Measurements from ENCODE around the gene FUCA1.
"Not testable (repeated sequence)": the region's sequence is repeated elsewhere in the genome, so short reads cannot be mapped to it uniquely, and the experiment has no call there.

FUCA1 gene

DNA sequence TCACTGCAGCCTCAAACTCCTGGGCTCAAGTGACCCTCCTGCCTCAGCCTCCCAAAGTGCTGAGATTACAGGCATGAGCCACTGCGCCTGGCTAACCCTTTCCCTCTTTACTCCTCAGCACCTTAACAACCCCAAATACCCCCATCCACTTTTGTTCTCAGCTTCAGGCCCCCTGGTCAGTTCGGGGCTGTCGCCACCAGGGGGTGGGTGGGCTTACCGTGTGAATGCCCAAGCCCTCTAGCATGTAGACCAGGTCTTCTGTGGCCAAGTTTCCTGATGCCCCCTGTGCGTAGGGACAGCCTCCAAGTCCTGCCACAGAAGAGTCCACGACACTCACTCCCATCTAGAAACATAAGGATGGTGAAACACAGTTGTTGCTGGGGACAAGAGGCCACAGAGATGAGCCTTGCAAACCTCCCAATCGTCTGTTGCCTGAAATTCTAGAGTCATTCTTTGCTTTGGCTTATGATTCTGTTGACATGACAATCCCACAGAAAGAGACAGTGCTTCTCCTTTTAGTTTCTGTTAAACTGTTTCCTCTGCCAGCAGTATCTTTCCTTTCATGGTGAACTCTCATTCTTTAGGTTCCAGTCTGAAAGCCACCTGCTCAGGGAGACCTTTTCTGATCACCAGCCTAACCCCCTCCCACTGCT is 63.8 kb downstream of the FUCA1 start:
- Histone ChIP-seq H3K36me3 (replicated peaks in 1 of 2; ENCODE audit: control insufficient read depth in 2 of 2, insufficient read depth in 2 of 2, low read length in 2 of 2) (peaks cover 10 to 19% of the 10 kb centered on the region in 2 donors), H2BK12ac (ENCODE audit: low read length) (no peak overlapping the region), H3K27me3 (ENCODE audit: control insufficient read depth in 3 of 3, insufficient read depth in 3 of 3, low read depth in 1 of 3, low read length in 3 of 3) (no peaks in the 10 kb centered on the region), H3K79me1 (ENCODE audit: low read depth, low read length) (no peaks in the 10 kb centered on the region), H3K4me2 (ENCODE audit: insufficient read depth, low read length, poor library complexity, severe bottlenecking) (no peak overlapping the region), H3K18ac (ENCODE audit: low read length) (no peak overlapping the region), H2AFZ (ENCODE audit: low read length) (no peak overlapping the region), H2BK15ac (ENCODE audit: low read length) (no peak overlapping the region), H3K4me3 (ENCODE audit: low read length in 2 of 2) (no peak overlapping the region), H4K8ac (ENCODE audit: low read depth, low read length) (no peak overlapping the region), H2BK120ac (ENCODE audit: low read depth, low read length) (no peak overlapping the region), H3K4me1 (ENCODE audit: control insufficient read depth in 2 of 2, insufficient read depth in 1 of 2, low read depth in 1 of 2, low read length in 2 of 2) (peaks cover 3 to 7% of the 10 kb centered on the region in 2 donors), H3K27ac (replicated peaks; ENCODE audit: low read length) (no peak overlapping the region), H2BK5ac (ENCODE audit: low read length) (no peak overlapping the region), H3K9me3 (replicated peaks in 1 of 2; ENCODE audit: control insufficient read depth in 2 of 2, insufficient read depth in 1 of 2, low read depth in 1 of 2, low read length in 2 of 2) (no peaks in the 10 kb centered on the region), H3K23ac (ENCODE audit: low read depth, low read length, poor library complexity) (no peak overlapping the region), H3K9ac (ENCODE audit: low read depth, low read length, poor library complexity) (no peak overlapping the region), H3K14ac (ENCODE audit: low read length) (no peak overlapping the region), H2AK5ac (ENCODE audit: low read depth, low read length) (no peak overlapping the region), H3K4ac (ENCODE audit: low read length) (no peak overlapping the region), H4K91ac (ENCODE audit: low read depth, low read length, poor library complexity) (no peak overlapping the region)
- WGBS, 2 donors (ENCODE audit: extremely low coverage in 2 of 2, insufficient read length in 2 of 2, insufficient replicate concordance in 1 of 2), result no CpG with 5 or more reads among the region's 7 CpGs
- no peak for DNase-seq (ENCODE audit: low spot score)

DNA sequence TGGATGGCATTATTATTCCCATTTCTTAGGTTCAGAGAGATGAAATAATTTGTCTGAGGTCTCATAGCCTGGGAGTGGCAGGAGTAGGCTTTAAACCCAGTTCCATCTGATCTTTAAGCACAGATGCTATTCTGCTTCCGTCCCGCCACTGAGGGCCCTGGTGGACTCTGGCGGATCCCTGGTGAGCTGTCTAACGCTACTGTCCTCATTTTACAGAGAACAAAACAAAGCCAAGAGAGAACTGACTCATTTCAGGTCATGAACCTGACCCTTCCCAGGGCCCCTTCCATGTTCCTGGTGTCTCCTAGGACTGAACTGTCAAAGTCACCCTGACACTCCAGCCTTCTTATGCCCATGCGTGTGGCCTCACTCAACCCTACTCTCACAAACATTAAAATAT is 64.4 kb downstream of the FUCA1 start:
- Histone ChIP-seq H4K8ac (ENCODE audit: low read depth, low read length) (no peak overlapping the region), H4K91ac (ENCODE audit: low read depth, low read length, poor library complexity) (no peak overlapping the region), H3K4me1 (ENCODE audit: control insufficient read depth in 2 of 2, insufficient read depth in 1 of 2, low read depth in 1 of 2, low read length in 2 of 2) (peaks cover 5 to 11% of the 10 kb centered on the region in 2 donors), H2BK15ac (ENCODE audit: low read length) (no peak overlapping the region), H2BK120ac (ENCODE audit: low read depth, low read length) (no peak overlapping the region), H3K18ac (ENCODE audit: low read length) (no peak overlapping the region), H3K79me1 (ENCODE audit: low read depth, low read length) (peaks cover 3% of the 10 kb centered on the region), H2BK12ac (ENCODE audit: low read length) (no peak overlapping the region), H3K27ac (replicated peaks; ENCODE audit: low read length) (no peak overlapping the region), H3K9ac (ENCODE audit: low read depth, low read length, poor library complexity) (no peak overlapping the region), H2AK5ac (ENCODE audit: low read depth, low read length) (no peak overlapping the region), H3K4ac (ENCODE audit: low read length) (no peak overlapping the region), H2BK5ac (ENCODE audit: low read length) (no peak overlapping the region), H2AFZ (ENCODE audit: low read length) (no peak overlapping the region), H3K4me3 (ENCODE audit: low read length in 2 of 2) (no peak overlapping the region), H3K9me3 (replicated peaks in 1 of 2; ENCODE audit: control insufficient read depth in 2 of 2, insufficient read depth in 1 of 2, low read depth in 1 of 2, low read length in 2 of 2) (no peaks in the 10 kb centered on the region), H3K4me2 (ENCODE audit: insufficient read depth, low read length, poor library complexity, severe bottlenecking) (no peak overlapping the region), H3K27me3 (ENCODE audit: control insufficient read depth in 3 of 3, insufficient read depth in 3 of 3, low read depth in 1 of 3, low read length in 3 of 3) (no peaks in the 10 kb centered on the region), H3K14ac (ENCODE audit: low read length) (no peak overlapping the region), H3K36me3 (replicated peaks in 1 of 2; ENCODE audit: control insufficient read depth in 2 of 2, insufficient read depth in 2 of 2, low read length in 2 of 2) (peaks cover 13 to 25% of the 10 kb centered on the region in 2 donors), H3K23ac (ENCODE audit: low read depth, low read length, poor library complexity) (no peak overlapping the region)
- no CpG with 5 or more reads among the region's 5 CpGs for WGBS, 2 donors (ENCODE audit: extremely low coverage in 2 of 2, insufficient read length in 2 of 2, insufficient replicate concordance in 1 of 2)
- no peak for DNase-seq (ENCODE audit: low spot score)

DNA sequence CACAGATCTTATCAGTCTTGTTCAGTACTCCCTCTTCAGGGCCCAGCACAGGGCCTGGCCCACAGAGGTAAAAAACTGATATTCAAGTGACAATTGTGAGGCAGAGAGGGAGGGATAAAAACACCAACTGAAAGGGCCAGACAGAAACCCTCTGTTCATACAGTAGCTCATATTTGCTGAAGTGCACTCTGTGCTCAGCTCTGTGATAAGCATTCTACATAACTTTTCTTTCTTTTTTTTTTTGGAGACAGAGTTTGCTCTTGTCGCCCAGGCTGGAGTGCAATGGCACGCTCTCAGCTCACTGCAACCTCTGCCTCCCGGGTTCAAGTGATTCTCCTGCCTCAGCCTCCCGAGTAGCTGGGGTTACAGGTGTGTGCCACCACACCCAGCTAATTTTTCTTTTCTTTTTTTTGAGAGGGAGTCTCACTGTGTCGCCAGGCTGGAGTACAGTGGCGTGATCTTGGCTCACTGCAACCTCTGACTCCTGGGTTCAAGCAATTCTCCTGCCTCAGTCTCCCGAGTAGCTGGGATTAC is 65.2 kb downstream of the FUCA1 start:
- peaks cover 5 to 11% of the 10 kb centered on the region in 2 donors for H3K4me1 ChIP-seq (ENCODE audit: control insufficient read depth in 2 of 2, insufficient read depth in 1 of 2, low read depth in 1 of 2, low read length in 2 of 2)
- not testable (repeated sequence) for H3K9ac ChIP-seq (ENCODE audit: low read depth, low read length, poor library complexity); H2AK5ac ChIP-seq (ENCODE audit: low read depth, low read length); H4K8ac ChIP-seq (ENCODE audit: low read depth, low read length); H3K4me2 ChIP-seq (ENCODE audit: insufficient read depth, low read length, poor library complexity, severe bottlenecking); H4K91ac ChIP-seq (ENCODE audit: low read depth, low read length, poor library complexity); DNase-seq (ENCODE audit: low spot score); H3K79me1 ChIP-seq (ENCODE audit: low read depth, low read length); H3K14ac ChIP-seq (ENCODE audit: low read length); H3K27me3 ChIP-seq (ENCODE audit: control insufficient read depth in 3 of 3, insufficient read depth in 3 of 3, low read depth in 1 of 3, low read length in 3 of 3); H3K4me3 ChIP-seq (ENCODE audit: low read length in 2 of 2); H2BK12ac ChIP-seq (ENCODE audit: low read length); H2BK15ac ChIP-seq (ENCODE audit: low read length); H3K18ac ChIP-seq (ENCODE audit: low read length); H3K27ac ChIP-seq (replicated peaks; ENCODE audit: low read length); H3K4ac ChIP-seq (ENCODE audit: low read length); H2AFZ ChIP-seq (ENCODE audit: low read length); H2BK120ac ChIP-seq (ENCODE audit: low read depth, low read length); H3K23ac ChIP-seq (ENCODE audit: low read depth, low read length, poor library complexity); H2BK5ac ChIP-seq (ENCODE audit: low read length); H3K9me3 ChIP-seq (replicated peaks in 1 of 2; ENCODE audit: control insufficient read depth in 2 of 2, insufficient read depth in 1 of 2, low read depth in 1 of 2, low read length in 2 of 2)
- peaks cover 11 to 26% of the 10 kb centered on the region in 2 donors for H3K36me3 ChIP-seq (replicated peaks in 1 of 2; ENCODE audit: control insufficient read depth in 2 of 2, insufficient read depth in 2 of 2, low read length in 2 of 2)
- no CpG with 5 or more reads among the region's 7 CpGs for WGBS, 2 donors (ENCODE audit: extremely low coverage in 2 of 2, insufficient read length in 2 of 2, insufficient replicate concordance in 1 of 2)

DNA sequence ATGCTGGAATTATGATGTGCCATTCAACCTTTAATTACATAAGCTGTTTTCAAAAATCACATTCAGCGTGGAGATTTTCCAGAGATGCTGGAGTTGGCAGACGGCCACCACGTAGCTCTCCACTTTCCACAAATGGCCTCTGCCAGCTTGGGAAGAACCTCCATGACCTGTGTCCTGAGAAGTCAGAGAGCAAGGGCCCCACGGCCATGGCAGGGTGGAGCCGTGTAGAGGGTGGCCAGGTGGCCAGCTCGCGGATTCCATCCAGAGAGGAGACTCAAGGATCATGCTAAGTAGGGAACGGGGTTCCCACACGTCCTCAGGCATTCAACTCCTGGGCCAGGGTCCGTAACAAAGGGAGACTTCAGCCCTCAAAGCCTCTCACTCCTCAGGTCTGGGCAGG is 66.2 kb downstream of the FUCA1 start:
- Histone ChIP-seq H3K4me2 (ENCODE audit: insufficient read depth, low read length, poor library complexity, severe bottlenecking) (no peak overlapping the region), H2AFZ (ENCODE audit: low read length) (no peak overlapping the region), H2AK5ac (ENCODE audit: low read depth, low read length) (no peak overlapping the region), H2BK120ac (ENCODE audit: low read depth, low read length) (no peak overlapping the region), H3K79me1 (ENCODE audit: low read depth, low read length) (peaks cover 3% of the 10 kb centered on the region), H3K4me1 (ENCODE audit: control insufficient read depth in 2 of 2, insufficient read depth in 1 of 2, low read depth in 1 of 2, low read length in 2 of 2) (peaks cover 5 to 11% of the 10 kb centered on the region in 2 donors), H3K9me3 (replicated peaks in 1 of 2; ENCODE audit: control insufficient read depth in 2 of 2, insufficient read depth in 1 of 2, low read depth in 1 of 2, low read length in 2 of 2) (no peaks in the 10 kb centered on the region), H3K4me3 (ENCODE audit: low read length in 2 of 2) (no peak overlapping the region), H2BK5ac (ENCODE audit: low read length) (no peak overlapping the region), H3K9ac (ENCODE audit: low read depth, low read length, poor library complexity) (no peak overlapping the region), H3K18ac (ENCODE audit: low read length) (no peak overlapping the region), H3K23ac (ENCODE audit: low read depth, low read length, poor library complexity) (no peak overlapping the region), H2BK12ac (ENCODE audit: low read length) (no peak overlapping the region), H2BK15ac (ENCODE audit: low read length) (no peak overlapping the region), H4K91ac (ENCODE audit: low read depth, low read length, poor library complexity) (no peak overlapping the region), H3K36me3 (replicated peaks in 1 of 2; ENCODE audit: control insufficient read depth in 2 of 2, insufficient read depth in 2 of 2, low read length in 2 of 2) (peaks cover 15 to 29% of the 10 kb centered on the region in 2 donors), H4K8ac (ENCODE audit: low read depth, low read length) (no peak overlapping the region), H3K27ac (replicated peaks; ENCODE audit: low read length) (no peak overlapping the region), H3K27me3 (ENCODE audit: control insufficient read depth in 3 of 3, insufficient read depth in 3 of 3, low read depth in 1 of 3, low read length in 3 of 3) (no peaks in the 10 kb centered on the region), H3K14ac (ENCODE audit: low read length) (no peak overlapping the region), H3K4ac (ENCODE audit: low read length) (no peak overlapping the region)
- no CpG with 5 or more reads among the region's 10 CpGs for WGBS, 2 donors (ENCODE audit: extremely low coverage in 2 of 2, insufficient read length in 2 of 2, insufficient replicate concordance in 1 of 2)
- no peak for DNase-seq (ENCODE audit: low spot score)
